GM12872 (cell line): Measurements from ENCODE around the gene SMIM35.

Experiments
- TF ChIP-seq, protein P1 (sequence below): IDR thresholded peaks from 3 replicates; pipeline ENCODE4 v1.5.1; 2011; ENCODE audit warnings: low read depth, mild to moderate bottlenecking, low read length, moderate library complexity; ENCODE audit not compliant: insufficient read depth

The SMIM35 gene

DNA sequence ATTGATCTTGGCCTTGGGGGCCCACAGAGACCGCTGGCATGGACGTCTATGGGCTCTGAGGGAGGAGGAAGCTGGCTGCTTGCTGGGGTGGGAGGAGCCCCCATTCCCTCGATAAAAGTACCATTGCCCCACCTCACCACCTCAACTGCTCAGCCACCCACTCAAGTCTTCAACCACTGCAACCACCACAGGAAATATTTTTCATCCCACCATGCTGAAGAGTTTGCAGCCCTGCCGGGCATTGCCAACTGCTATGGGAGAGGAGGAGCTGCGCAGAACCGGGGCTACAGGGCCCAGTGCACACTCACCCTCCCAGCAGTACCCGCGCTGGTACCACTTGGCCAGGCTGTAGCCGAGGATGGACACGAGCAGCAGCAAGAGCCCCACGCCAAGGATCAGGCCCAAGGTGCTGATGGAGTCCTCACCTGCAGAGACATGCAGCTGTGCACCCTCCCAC is 71.3 kb downstream of the SMIM35 start:
- TF ChIP-seq, protein P1, sequence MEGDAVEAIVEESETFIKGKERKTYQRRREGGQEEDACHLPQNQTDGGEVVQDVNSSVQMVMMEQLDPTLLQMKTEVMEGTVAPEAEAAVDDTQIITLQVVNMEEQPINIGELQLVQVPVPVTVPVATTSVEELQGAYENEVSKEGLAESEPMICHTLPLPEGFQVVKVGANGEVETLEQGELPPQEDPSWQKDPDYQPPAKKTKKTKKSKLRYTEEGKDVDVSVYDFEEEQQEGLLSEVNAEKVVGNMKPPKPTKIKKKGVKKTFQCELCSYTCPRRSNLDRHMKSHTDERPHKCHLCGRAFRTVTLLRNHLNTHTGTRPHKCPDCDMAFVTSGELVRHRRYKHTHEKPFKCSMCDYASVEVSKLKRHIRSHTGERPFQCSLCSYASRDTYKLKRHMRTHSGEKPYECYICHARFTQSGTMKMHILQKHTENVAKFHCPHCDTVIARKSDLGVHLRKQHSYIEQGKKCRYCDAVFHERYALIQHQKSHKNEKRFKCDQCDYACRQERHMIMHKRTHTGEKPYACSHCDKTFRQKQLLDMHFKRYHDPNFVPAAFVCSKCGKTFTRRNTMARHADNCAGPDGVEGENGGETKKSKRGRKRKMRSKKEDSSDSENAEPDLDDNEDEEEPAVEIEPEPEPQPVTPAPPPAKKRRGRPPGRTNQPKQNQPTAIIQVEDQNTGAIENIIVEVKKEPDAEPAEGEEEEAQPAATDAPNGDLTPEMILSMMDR: no peak

DNA sequence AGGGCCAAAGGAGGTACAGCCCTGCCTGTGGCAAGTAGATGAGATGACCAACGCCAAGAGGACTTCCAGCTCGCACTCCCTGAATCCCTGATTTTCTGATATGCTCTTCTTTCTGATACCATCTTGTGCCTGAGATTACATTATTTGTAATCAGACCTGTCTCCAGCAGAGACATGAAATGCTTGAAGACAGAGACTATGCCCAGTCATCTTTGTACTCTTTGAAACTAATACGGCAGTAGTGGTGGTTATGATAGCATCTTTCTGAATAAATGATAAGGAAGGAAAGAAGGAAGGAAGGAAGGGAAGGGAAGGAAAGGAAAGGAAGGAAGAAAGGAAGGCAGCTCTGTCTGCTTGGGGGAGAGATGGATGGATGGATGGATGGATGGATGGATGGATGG is 72.7 kb downstream of the SMIM35 start:
- TF ChIP-seq, protein P1: no peak

DNA sequence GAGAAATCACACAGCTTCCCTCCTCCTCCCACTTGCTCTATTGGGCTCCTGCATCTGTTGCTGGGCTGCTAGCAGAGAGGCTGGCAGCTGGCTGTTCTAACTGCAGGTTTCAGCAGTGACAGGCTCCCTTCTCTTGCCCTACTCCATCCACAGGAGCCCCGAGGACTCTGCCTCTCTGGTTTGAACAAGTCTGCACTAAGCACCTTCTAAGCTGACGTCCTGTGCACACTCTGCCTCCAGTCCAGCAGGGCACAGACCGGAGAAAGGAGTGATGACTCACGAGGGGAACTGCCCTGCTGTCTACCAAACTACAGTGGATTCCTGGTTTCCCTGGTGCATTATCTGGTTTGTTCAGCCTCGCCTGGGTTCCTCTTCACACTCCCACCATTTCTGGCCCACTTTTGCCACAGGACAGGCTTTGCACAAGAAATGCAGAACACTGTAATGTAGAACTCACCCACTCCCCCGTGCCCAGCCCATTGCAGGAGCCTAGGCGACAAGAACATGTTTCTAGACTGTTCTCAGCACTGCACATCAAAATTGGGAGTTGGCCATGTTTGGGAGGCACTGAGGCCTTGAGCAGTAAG is 74.6 kb downstream of the SMIM35 start:
- TF ChIP-seq, protein P1: no peak

DNA sequence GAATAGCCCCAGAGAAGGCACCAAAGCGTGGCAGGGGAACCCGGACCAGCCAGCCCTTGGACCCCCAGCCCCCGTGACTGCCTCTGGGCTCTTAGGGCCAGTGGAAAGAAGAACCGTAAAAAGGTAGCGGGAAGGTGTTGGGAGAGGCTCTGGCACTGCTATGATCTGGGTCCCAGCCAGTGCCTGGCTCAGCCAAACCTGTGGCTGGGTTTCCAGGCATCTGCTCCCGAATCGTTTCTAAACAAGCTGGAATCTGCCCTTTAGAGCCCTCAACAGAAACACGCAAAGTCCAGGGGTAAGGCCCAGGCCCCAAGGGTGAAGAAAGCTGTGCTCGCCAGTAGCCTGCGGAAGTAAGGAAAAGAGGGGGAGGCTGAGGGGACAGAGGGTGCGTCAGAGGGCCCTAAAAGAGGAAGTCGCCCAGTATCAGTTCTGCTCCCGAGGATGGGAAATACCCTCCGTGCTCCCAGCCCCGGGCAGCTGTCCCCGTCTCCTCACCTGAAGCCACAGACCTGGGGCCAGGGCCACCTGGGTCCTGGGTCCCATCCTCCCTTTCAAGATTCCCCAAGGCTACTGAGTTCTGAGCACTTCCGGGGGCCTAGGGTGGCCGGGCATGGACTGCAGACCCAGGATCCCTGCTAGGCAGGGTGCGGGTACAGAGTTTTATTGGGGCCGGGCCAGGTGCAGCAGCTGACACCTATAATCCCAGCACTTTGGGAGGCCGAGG is 75.9 kb downstream of the SMIM35 start:
- TF ChIP-seq, protein P1: no peak

DNA sequence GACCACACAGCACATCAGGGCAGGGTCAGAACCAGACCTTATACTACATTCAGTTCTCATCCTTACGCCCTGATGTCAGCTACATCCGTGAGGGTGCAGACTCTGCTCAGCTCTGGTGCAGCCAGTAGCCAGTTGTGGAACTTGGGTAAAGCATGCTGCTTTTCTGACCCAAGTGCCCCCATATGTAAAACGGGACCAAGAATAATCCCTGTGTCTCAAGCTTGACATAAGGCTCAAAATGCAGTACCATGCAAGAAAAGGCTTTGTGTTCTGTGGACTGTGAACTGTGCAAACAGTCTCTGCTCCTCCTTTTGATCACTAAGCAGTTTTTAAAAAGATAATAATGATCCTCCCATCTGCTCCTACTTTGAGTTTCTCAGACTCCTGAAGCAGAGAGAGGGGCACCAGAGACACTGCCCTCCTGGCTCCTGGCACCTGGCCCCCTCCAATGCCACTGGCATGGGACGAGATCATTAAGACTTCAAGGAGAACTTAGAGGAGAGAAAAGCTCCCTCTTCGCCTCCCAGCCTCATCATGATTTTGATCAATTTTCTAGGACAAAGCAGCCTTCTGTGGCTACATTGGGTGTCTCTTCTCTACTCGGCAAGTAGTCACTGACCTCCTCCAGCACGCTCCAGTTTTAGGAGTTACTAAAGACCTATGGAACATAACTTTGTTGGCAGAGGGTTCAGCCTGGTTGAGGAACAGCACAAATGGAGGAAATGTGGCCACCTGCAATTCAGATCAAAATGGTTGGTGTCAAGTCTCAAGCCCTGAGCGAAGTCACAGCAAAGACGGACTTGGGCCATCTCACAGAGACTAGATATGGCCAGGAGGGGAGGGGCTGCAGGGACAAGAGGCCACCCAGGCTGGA is 76.7 kb downstream of the SMIM35 start:
- TF ChIP-seq, protein P1: no peak

DNA sequence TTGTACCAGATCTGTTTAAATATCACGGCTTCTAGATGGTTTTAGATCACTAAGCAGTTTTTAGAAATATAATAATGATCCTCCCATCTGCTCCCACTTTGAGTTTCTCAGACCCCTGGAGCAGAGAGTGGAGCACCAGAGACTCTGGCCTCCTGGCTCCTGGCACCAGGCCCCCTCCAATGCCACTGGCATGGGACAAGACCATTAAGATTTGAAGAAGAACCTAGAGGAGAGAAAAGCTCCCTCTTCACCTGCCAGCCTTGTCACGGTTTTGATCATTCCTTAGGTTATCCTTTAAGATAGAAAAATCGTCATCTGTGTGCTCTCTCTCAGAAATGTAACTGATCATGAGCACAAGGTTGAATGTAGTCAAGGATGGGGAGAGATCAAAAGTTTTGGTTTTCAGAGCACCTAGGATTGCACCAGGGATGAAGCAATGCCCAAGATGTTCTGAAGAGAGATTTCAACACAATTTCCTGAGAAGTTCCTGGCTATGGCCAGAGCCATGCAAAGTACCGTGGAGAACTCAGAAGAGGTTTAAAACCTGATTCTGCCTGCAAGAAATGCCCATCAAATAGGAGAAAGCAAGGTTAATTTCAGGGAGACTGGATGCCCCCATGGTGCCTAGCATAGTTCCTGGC is 78.4 kb downstream of the SMIM35 start:
- TF ChIP-seq, protein P1: no peak

DNA sequence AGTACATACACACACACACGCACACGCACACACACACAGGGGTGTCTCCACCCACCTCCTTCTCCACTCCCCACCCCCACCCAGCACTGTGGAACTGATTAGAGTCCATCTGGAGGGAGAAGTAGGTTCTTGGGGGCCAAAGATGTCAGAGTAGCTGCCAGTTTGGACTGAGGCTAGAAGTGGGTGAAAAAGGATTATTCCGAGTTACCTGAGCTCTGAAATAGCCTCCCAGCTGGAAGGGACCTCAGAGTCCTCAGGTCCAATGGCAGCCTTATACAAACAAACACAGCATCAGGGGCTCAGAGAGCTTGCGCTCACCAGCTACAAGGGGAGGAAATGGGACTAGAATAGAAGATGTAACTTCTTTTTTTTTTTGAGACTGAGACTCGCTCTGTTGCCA is 79.7 kb downstream of the SMIM35 start:
- TF ChIP-seq, protein P1: no peak
